Measurements from ENCODE around the gene CAPN13.

Gene CAPN13

GRCh38 chr2:30758191-30758651 is 49.0 kb downstream of the CAPN13 start:
- FAIRE-seq = no peak
- TF ChIP-seq POLR2A (IDR thresholded peaks at IDR 0.05; ENCODE audit: low read depth, low read length) (no peak), POLR2AphosphoS5 (IDR thresholded peaks at IDR 0.05; ENCODE audit: low read depth, low read length) (no peak), TAF1 (IDR thresholded peaks at IDR 0.05; ENCODE audit: borderline replicate concordance, low read depth, low read length) (no peak)

GRCh38 chr2:30757749-30758148 is 49.5 kb downstream of the CAPN13 start:
- TF ChIP-seq POLR2A (IDR thresholded peaks at IDR 0.05; ENCODE audit: low read depth, low read length) = no peak
- TF ChIP-seq TAF1 (IDR thresholded peaks at IDR 0.05; ENCODE audit: borderline replicate concordance, low read depth, low read length) = no peak
- no peak for DNase-seq (ENCODE audit: insufficient read length)
- no peak for FAIRE-seq

More at GRCh38 chr2:30758191-30758651, 49.0 kb downstream of the CAPN13 start:
- no peak for DNase-seq (ENCODE audit: insufficient read length)

- DNase-seq (ENCODE audit: insufficient read length) (no peak), FAIRE-seq (no peak)
- no peak for TF ChIP-seq POLR2A (IDR thresholded peaks at IDR 0.05; ENCODE audit: low read depth, low read length)
- TF ChIP-seq POLR2AphosphoS5 (IDR thresholded peaks at IDR 0.05; ENCODE audit: low read depth, low read length) = no peak
- TF ChIP-seq TAF1 (IDR thresholded peaks at IDR 0.05; ENCODE audit: borderline replicate concordance, low read depth, low read length) = no peak
Measured at GRCh38 chr2:30756971-30757370, 50.3 kb downstream of the CAPN13 start.

- FAIRE-seq = no peak
- DNase-seq (ENCODE audit: insufficient read length) = no peak
Measured at GRCh38 chr2:30756051-30756719, 51.1 kb downstream of the CAPN13 start.

GRCh38 chr2:30753630-30754029 is 53.6 kb downstream of the CAPN13 start:
- FAIRE-seq (no peak), DNase-seq (ENCODE audit: insufficient read length) (no peak)
- TF ChIP-seq TAF1 (IDR thresholded peaks at IDR 0.05; ENCODE audit: borderline replicate concordance, low read depth, low read length) (no peak), POLR2A (IDR thresholded peaks at IDR 0.05; ENCODE audit: low read depth, low read length) (no peak), POLR2AphosphoS5 (IDR thresholded peaks at IDR 0.05; ENCODE audit: low read depth, low read length) (no peak)

More at GRCh38 chr2:30756051-30756719, 51.1 kb downstream of the CAPN13 start:
- TF ChIP-seq POLR2AphosphoS5 (IDR thresholded peaks at IDR 0.05; ENCODE audit: low read depth, low read length) = no peak
- TF ChIP-seq POLR2A (IDR thresholded peaks at IDR 0.05; ENCODE audit: low read depth, low read length) = no peak
- no peak for TF ChIP-seq TAF1 (IDR thresholded peaks at IDR 0.05; ENCODE audit: borderline replicate concordance, low read depth, low read length)

- no peak for FAIRE-seq
- DNase-seq (ENCODE audit: insufficient read length) = no peak
- no peak for TF ChIP-seq POLR2AphosphoS5 (IDR thresholded peaks at IDR 0.05; ENCODE audit: low read depth, low read length)
- TF ChIP-seq TAF1 (IDR thresholded peaks at IDR 0.05; ENCODE audit: borderline replicate concordance, low read depth, low read length) = no peak
- no peak for TF ChIP-seq POLR2A (IDR thresholded peaks at IDR 0.05; ENCODE audit: low read depth, low read length)
Measured at GRCh38 chr2:30752811-30753210, 54.4 kb downstream of the CAPN13 start.

GRCh38 chr2:30747206-30747605 is 60.0 kb downstream of the CAPN13 start:
- FAIRE-seq (no peak), DNase-seq (ENCODE audit: insufficient read length) (no peak)
- TF ChIP-seq POLR2A (IDR thresholded peaks at IDR 0.05; ENCODE audit: low read depth, low read length) = no peak

GRCh38 chr2:30744823-30745222 is 62.4 kb downstream of the CAPN13 start:
- no peak for TF ChIP-seq TAF1 (IDR thresholded peaks at IDR 0.05; ENCODE audit: borderline replicate concordance, low read depth, low read length)
- no peak for TF ChIP-seq POLR2A (IDR thresholded peaks at IDR 0.05; ENCODE audit: low read depth, low read length)
- TF ChIP-seq POLR2AphosphoS5 (IDR thresholded peaks at IDR 0.05; ENCODE audit: low read depth, low read length) = no peak
- FAIRE-seq (no peak), DNase-seq (ENCODE audit: insufficient read length) (no peak)

GRCh38 chr2:30741576-30741975 is 65.7 kb downstream of the CAPN13 start:
- no peak for DNase-seq (ENCODE audit: insufficient read length)
- TF ChIP-seq TAF1 (IDR thresholded peaks at IDR 0.05; ENCODE audit: borderline replicate concordance, low read depth, low read length) (no peak), POLR2A (IDR thresholded peaks at IDR 0.05; ENCODE audit: low read depth, low read length) (no peak), POLR2AphosphoS5 (IDR thresholded peaks at IDR 0.05; ENCODE audit: low read depth, low read length) (no peak)
- FAIRE-seq = no peak

- FAIRE-seq (no peak), DNase-seq (ENCODE audit: insufficient read length) (no peak)
- no peak for TF ChIP-seq POLR2A (IDR thresholded peaks at IDR 0.05; ENCODE audit: low read depth, low read length)
- TF ChIP-seq TAF1 (IDR thresholded peaks at IDR 0.05; ENCODE audit: borderline replicate concordance, low read depth, low read length) = no peak
- TF ChIP-seq POLR2AphosphoS5 (IDR thresholded peaks at IDR 0.05; ENCODE audit: low read depth, low read length) = no peak
Measured at GRCh38 chr2:30738141-30738911, 68.9 kb downstream of the CAPN13 start.

GRCh38 chr2:30737326-30737610 is 70.0 kb downstream of the CAPN13 start:
- FAIRE-seq (no peak), DNase-seq (ENCODE audit: insufficient read length) (no peak)
- TF ChIP-seq TAF1 (IDR thresholded peaks at IDR 0.05; ENCODE audit: borderline replicate concordance, low read depth, low read length) (no peak), POLR2A (IDR thresholded peaks at IDR 0.05; ENCODE audit: low read depth, low read length) (no peak), POLR2AphosphoS5 (IDR thresholded peaks at IDR 0.05; ENCODE audit: low read depth, low read length) (no peak)
